Activated CD4-positive, alpha-beta T cell treated with anti-CD3 and anti-CD28 coated beads for 1 hour (primary cell): ENCODE results near the gene MACO1.
"Not testable (repeated sequence)": the region's sequence is repeated elsewhere in the genome, so short reads cannot be mapped to it uniquely, and the experiment has no call there.

Experiments used
- DNase-seq: peaks from one replicate; pipeline ENCODE4 v3.0.0-alpha.2; 2020

The MACO1 gene

GRCh38 chr1:25458541-25459298 is 28.0 kb downstream of the MACO1 start:
- DNase-seq: no peak

- DNase-seq: no peak
Observed at GRCh38 chr1:25460020-25460419, 29.3 kb downstream of the MACO1 start.

GRCh38 chr1:25460816-25461215 is 30.1 kb downstream of the MACO1 start:
- not testable (repeated sequence) for DNase-seq

GRCh38 chr1:25461849-25462248 is 31.2 kb downstream of the MACO1 start:
- no peak for DNase-seq

GRCh38 chr1:25462732-25463131 is 32.0 kb downstream of the MACO1 start:
- DNase-seq: no peak

GRCh38 chr1:25467193-25467592 is 36.5 kb downstream of the MACO1 start:
- DNase-seq: no peak

GRCh38 chr1:25467616-25468015 is 36.9 kb downstream of the MACO1 start:
- no peak for DNase-seq

- no peak for DNase-seq
Observed at GRCh38 chr1:25468033-25468432, 37.3 kb downstream of the MACO1 start.

GRCh38 chr1:25469177-25469576 is 38.5 kb downstream of the MACO1 start:
- no peak for DNase-seq

GRCh38 chr1:25472471-25472870 is 41.8 kb downstream of the MACO1 start:
- no peak for DNase-seq

GRCh38 chr1:25473653-25474225 is 43.0 kb downstream of the MACO1 start:
- no peak for DNase-seq

GRCh38 chr1:25474439-25475047 is 43.8 kb downstream of the MACO1 start:
- no peak for DNase-seq

GRCh38 chr1:25476186-25477097 is 45.7 kb downstream of the MACO1 start:
- no peak for DNase-seq

GRCh38 chr1:25477448-25478034 is 46.8 kb downstream of the MACO1 start:
- DNase-seq: no peak

- no peak for DNase-seq
Observed at GRCh38 chr1:25478633-25479032, 47.9 kb downstream of the MACO1 start.

- DNase-seq: no peak
Observed at GRCh38 chr1:25481625-25482024, 50.9 kb downstream of the MACO1 start.

GRCh38 chr1:25482211-25482610 is 51.5 kb downstream of the MACO1 start:
- no peak for DNase-seq

- DNase-seq: no peak
Observed at GRCh38 chr1:25484096-25484495, 53.4 kb downstream of the MACO1 start.

GRCh38 chr1:25484533-25484932 is 53.8 kb downstream of the MACO1 start:
- DNase-seq: no peak

- no peak for DNase-seq
Observed at GRCh38 chr1:25485536-25486411, 55.1 kb downstream of the MACO1 start.

GRCh38 chr1:25486602-25487001 is 55.9 kb downstream of the MACO1 start:
- no peak for DNase-seq

GRCh38 chr1:25487628-25488027 is 56.9 kb downstream of the MACO1 start:
- DNase-seq: no peak
